Measurements from ENCODE around the gene KRT40. TPM values are rescaled to one million over a fixed set of nuclear protein-coding genes. Genes with fewer than 3 reads are reported as not detected.

Gene KRT40
- not detected in 5 replicates for total RNA-seq (2022; extraction: Qiagen RNA extraction)

DNA sequence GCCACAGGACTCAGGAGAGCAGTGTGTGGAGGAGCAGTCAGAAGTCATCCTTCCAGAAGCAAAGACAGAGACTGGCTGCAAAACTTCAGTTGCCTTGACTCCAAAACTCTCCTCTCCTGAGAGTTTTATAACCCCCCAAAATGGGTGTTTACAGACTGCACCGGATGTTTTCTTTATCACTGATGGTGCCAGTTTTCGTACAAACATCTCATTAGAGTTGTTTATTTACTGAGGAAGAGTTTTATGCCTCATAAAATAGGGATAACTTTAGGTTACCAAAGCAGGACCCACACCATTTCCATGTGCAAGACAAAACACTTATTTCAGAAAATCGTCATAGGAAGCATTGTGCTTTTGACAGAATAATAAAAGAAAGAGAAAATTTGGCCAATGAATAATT is at the start of gene KRT40:
KRT40 (minus strand) TSS at position 101 of the 400 bp plus-strand sequence; CDS start at position 48, 53 bp downstream.

GRCh38 chr17:41029633-41030245 is 45.6 kb upstream of the KRT40 start, which contains the start of gene KRTAP1-4:
TSS of gene KRTAP1-4 (minus strand) at chr17:41030195. CDS start at chr17:41030078, 117 bp downstream.

DNA sequence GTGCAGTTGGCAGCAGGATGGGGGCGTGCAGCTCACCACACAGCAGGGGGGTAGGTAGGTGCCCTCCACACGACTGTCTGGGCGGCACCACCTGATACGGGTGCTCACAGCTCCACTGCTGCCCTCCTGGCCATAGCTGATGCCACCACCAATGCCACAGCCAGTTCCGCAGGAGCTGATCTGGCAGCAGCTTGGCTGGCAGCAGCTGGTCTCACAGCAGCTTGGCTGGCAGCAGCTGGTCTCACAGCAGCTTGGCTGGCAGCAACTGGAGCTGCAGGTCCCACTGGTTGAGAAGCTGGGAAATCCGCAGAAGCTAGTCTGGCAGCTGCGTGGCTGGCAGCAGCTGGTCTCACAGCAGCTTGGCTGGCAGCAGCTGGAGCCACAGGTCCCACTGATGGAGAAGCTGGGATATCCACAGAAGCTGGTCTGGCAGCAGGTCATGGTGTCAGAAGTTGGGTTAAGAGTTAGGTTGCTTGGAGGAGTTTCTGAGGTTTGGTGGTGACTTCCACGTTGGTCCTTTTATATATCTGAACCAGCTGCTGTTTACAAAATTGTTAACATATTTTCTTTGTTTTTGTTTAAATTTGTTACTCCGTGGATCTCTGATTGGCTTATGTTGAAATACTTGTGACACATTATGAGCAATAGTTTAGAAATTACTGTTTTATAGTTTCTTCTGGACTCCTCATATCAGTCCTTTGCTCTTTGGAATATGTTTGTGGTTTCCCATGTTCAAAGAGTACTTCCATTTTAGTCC is 42.8 kb upstream of the KRT40 start, which contains the start of gene KRTAP1-5:
KRTAP1-5 (minus strand) TSS at position 494 of the 757 bp plus-strand sequence; CDS start at position 441, 53 bp downstream.

DNA sequence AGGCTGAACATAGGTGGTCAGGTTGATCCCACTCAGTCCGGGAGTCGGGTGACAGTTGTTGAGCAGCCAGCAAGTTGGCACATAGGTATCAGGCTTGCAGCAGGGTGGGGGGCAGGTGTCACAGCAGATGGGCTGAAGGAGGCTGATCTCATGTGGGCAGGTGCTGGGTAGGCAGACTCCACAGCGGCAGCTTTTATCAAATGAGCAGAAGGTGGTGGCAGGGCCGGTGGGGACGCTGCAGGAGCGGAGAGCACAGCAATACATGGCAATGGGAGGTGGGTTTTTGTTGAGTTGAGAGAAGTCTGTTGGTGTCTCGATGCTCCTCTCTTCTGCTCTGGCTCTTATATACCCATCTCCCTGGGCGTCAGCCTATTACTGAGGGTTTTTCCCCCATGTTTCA is 24.7 kb upstream of the KRT40 start, which contains the start of gene KRTAP3-1:
KRTAP3-1 (minus strand) TSS at position 318 of the 400 bp plus-strand sequence; CDS start at position 264, 54 bp downstream.

DNA sequence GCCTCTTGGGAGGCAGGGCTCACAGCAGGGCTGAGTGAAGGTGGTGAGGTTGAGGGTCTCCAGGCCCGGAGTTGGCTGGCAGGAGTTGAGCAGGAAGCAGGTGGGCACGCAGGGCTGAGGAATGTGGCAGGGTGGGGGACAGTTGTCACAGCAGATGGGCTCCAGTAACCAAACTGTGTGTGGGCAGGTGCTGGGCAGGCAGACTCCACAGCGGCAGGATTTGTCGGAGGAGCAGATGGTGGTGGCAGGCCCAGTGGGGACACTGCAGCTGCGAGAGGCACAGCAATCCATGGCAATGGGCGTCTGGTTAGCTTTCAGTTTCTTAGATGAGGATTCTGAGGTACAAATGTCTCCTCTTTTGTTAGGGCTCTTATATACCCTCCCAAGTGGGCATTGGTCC is 15.4 kb upstream of the KRT40 start, which contains the start of gene KRTAP3-2:
KRTAP3-2 (minus strand) TSS at position 344 of the 400 bp plus-strand sequence; CDS start at position 291, 53 bp downstream.

DNA sequence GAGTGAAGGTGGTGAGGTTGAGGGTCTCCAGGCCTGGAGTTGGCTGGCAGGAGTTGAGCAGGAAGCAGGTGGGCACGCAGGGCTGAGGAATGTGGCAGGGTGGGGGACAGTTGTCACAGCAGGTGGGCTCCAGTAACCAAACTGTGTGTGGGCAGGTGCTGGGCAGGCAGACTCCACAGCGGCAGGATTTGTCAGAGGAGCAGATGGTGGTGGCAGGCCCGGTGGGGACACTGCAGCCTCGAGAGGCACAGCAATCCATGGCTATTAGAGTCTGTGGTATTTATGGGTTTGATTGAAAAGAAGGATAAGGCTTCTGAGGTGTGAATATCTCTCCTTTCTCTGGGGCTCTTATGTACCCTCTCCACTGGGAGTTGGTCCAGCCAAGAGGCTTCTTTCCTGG is 9.7 kb upstream of the KRT40 start, which contains the start of gene KRTAP3-3:
KRTAP3-3 (minus strand) TSS at position 326 of the 400 bp plus-strand sequence; CDS start at position 259, 67 bp downstream.

GRCh38 chr17:40966848-40967247 is 17.3 kb downstream of the KRT40 start, which contains the start of gene KRT39:
TSS of gene KRT39 (minus strand) at chr17:40966948. CDS start at chr17:40966856, 92 bp downstream.

GRCh38 chr17:40937384-40937819 is 46.7 kb downstream of the KRT40 start, which contains the start of gene KRT23:
TSS of gene KRT23 (minus strand) at chr17:40937646. CDS start at chr17:40936603, 1,043 bp downstream.

Other genes with a start within 250 kb of the KRT40 start
- not detected in 5 replicates for gene KRT25, start 229.0 kb downstream of the KRT40 start, total RNA-seq (2022; extraction: Qiagen RNA extraction)
- not detected in 5 replicates for gene KRT26, start 212.1 kb downstream of the KRT40 start, total RNA-seq (2022; extraction: Qiagen RNA extraction)
- not detected in 5 replicates for gene KRT27, start 201.8 kb downstream of the KRT40 start, total RNA-seq (2022; extraction: Qiagen RNA extraction)
- gene KRT28, start 184.4 kb downstream of the KRT40 start, total RNA-seq (2022; extraction: Qiagen RNA extraction) = not detected in 5 replicates
- gene KRT10, start 161.7 kb downstream of the KRT40 start, total RNA-seq (2022; extraction: Qiagen RNA extraction) = 79.3 to 132 TPM (median 110 TPM) in 5 replicates
- gene KRT12, start 117.1 kb downstream of the KRT40 start, total RNA-seq (2022; extraction: Qiagen RNA extraction) = not detected in 5 replicates
- 0.18 to 0.28 TPM (median 0.26 TPM) in 5 replicates for gene KRT20, start 99.1 kb downstream of the KRT40 start, total RNA-seq (2022; extraction: Qiagen RNA extraction)
- 0.08 to 0.14 TPM (median 0.10 TPM) in 3 of 5 replicates, not detected in the others for gene KRT23, start 46.7 kb downstream of the KRT40 start, total RNA-seq (2022; extraction: Qiagen RNA extraction)
- gene KRT39, start 17.4 kb downstream of the KRT40 start, total RNA-seq (2022; extraction: Qiagen RNA extraction) = not detected in 5 replicates
- gene KRTAP3-3, start 9.8 kb upstream of the KRT40 start, total RNA-seq (2022; extraction: Qiagen RNA extraction) = not detected in 5 replicates
- gene KRTAP3-2, start 15.6 kb upstream of the KRT40 start, total RNA-seq (2022; extraction: Qiagen RNA extraction) = 0.20 to 0.42 TPM (median 0.34 TPM) in 5 replicates
- 0.18 TPM in 1 of 5 replicates, not detected in the others for gene KRTAP3-1, start 24.8 kb upstream of the KRT40 start, total RNA-seq (2022; extraction: Qiagen RNA extraction)
- not detected in 5 replicates for gene KRTAP1-5, start 42.9 kb upstream of the KRT40 start, total RNA-seq (2022; extraction: Qiagen RNA extraction)
- gene KRTAP1-4, start 45.9 kb upstream of the KRT40 start, total RNA-seq (2022; extraction: Qiagen RNA extraction) = not detected in 5 replicates
- gene KRTAP1-3, start 50.5 kb upstream of the KRT40 start, total RNA-seq (2022; extraction: Qiagen RNA extraction) = not detected in 5 replicates
- gene KRTAP1-1, start 57.1 kb upstream of the KRT40 start, total RNA-seq (2022; extraction: Qiagen RNA extraction) = not detected in 5 replicates
- gene KRTAP2-1, start 63.0 kb upstream of the KRT40 start, total RNA-seq (2022; extraction: Qiagen RNA extraction) = not detected in 5 replicates
- not detected in 5 replicates for gene KRTAP2-2, start 70.9 kb upstream of the KRT40 start, total RNA-seq (2022; extraction: Qiagen RNA extraction)
- gene KRTAP2-3, start 75.8 kb upstream of the KRT40 start, total RNA-seq (2022; extraction: Qiagen RNA extraction) = 0.11 to 0.18 TPM (median 0.17 TPM) in 3 of 5 replicates, not detected in the others
- not detected in 5 replicates for gene KRTAP2-4, start 81.6 kb upstream of the KRT40 start, total RNA-seq (2022; extraction: Qiagen RNA extraction)
- gene KRTAP4-7, start 99.8 kb upstream of the KRT40 start, total RNA-seq (2022; extraction: Qiagen RNA extraction) = not detected in 5 replicates
- 0.10 TPM in 1 of 5 replicates, not detected in the others for gene KRTAP4-8, start 113.8 kb upstream of the KRT40 start, total RNA-seq (2022; extraction: Qiagen RNA extraction)
- gene KRTAP4-16, start 117.9 kb upstream of the KRT40 start, total RNA-seq (2022; extraction: Qiagen RNA extraction) = not detected in 5 replicates
- gene KRTAP4-9, start 121.1 kb upstream of the KRT40 start, total RNA-seq (2022; extraction: Qiagen RNA extraction) = not detected in 5 replicates
- not detected in 5 replicates for gene KRTAP4-11, start 134.0 kb upstream of the KRT40 start, total RNA-seq (2022; extraction: Qiagen RNA extraction)
- 0.07 TPM in 1 of 5 replicates, not detected in the others for gene KRTAP4-12, start 139.9 kb upstream of the KRT40 start, total RNA-seq (2022; extraction: Qiagen RNA extraction)
- gene KRTAP4-6, start 156.2 kb upstream of the KRT40 start, total RNA-seq (2022; extraction: Qiagen RNA extraction) = not detected in 5 replicates
- gene KRTAP4-5, start 165.5 kb upstream of the KRT40 start, total RNA-seq (2022; extraction: Qiagen RNA extraction) = not detected in 5 replicates
- gene KRTAP4-4, start 176.4 kb upstream of the KRT40 start, total RNA-seq (2022; extraction: Qiagen RNA extraction) = not detected in 5 replicates
- not detected in 5 replicates for gene KRTAP4-3, start 183.9 kb upstream of the KRT40 start, total RNA-seq (2022; extraction: Qiagen RNA extraction)
- gene KRTAP4-2, start 193.9 kb upstream of the KRT40 start, total RNA-seq (2022; extraction: Qiagen RNA extraction) = not detected in 5 replicates
- 0.09 to 0.40 TPM (median 0.24 TPM) in 4 of 5 replicates, not detected in the other for gene KRTAP4-1, start 200.6 kb upstream of the KRT40 start, total RNA-seq (2022; extraction: Qiagen RNA extraction)
- not detected in 5 replicates for gene KRTAP9-1, start 205.6 kb upstream of the KRT40 start, total RNA-seq (2022; extraction: Qiagen RNA extraction)
- gene KRTAP9-2, start 242.3 kb upstream of the KRT40 start, total RNA-seq (2022; extraction: Qiagen RNA extraction) = not detected in 5 replicates
- gene KRTAP9-3, start 248.1 kb upstream of the KRT40 start, total RNA-seq (2022; extraction: Qiagen RNA extraction) = not detected in 5 replicates

All from A549 treated with CORT108297 at 1 μM for 4 hours (cell line).